Kidney tubule cell (primary cell): ENCODE measurements around the gene SYT8.
"Not testable (repeated sequence)": the region's sequence is repeated elsewhere in the genome, so short reads cannot be mapped to it uniquely, and the experiment has no call there.

Experiments
- DNase-seq: peaks from one replicate; pipeline ENCODE4 v3.0.0-alpha.2; 2018; ENCODE audit warnings: low spot score

The SYT8 gene, protein sequence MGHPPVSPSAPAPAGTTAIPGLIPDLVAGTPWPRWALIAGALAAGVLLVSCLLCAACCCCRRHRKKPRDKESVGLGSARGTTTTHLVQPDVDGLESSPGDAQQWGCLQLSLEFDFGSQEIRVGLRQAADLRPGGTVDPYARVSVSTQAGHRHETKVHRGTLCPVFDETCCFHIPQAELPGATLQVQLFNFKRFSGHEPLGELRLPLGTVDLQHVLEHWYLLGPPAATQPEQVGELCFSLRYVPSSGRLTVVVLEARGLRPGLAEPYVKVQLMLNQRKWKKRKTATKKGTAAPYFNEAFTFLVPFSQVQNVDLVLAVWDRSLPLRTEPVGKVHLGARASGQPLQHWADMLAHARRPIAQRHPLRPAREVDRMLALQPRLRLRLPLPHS

DNA sequence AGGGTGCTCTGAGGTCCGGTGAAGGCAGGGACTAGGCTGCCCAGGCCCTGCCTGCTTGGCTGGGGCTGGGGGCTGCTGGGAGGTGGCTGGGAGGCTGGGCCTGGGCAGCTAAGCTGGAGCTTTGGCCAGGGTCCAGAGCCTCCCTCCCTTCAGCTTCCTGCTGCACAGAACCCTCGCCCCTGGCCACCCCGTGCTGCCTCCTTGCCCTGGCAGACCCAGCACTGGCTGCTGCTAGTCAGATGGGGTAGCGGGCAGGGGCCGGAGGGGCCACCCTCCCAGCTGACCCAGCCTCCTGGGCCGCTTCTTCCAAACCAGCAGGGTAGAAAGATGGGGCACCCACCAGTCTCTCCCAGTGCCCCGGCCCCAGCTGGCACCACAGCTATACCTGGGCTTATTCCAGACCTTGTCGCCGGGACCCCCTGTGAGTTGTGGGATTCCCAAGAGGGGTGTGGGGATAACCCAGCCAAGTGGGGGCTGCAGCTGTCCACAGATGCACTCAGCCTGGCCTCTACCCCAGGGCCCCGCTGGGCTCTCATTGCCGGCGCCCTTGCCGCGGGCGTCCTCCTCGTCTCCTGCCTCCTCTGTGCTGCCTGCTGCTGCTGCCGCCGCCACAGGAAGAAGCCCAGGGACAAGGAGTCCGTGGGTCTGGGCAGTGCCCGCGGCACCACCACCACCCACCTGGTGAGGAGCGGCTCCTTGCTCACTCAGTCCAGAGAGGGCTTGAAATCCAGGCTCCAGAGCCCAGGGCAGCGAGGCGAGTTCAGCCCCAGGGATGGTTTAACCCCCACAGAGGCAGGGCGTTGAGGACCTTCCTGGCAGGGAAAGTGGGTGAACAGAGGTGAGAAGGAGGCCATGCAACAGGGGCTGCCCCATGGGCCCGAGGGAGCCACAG is at the start of gene SYT8:
Gene SYT8 (plus strand): TSS at position 212 of the 892 bp plus-strand sequence. CDS start 116 bp downstream, at position 328.
- no peak for DNase-seq

DNA sequence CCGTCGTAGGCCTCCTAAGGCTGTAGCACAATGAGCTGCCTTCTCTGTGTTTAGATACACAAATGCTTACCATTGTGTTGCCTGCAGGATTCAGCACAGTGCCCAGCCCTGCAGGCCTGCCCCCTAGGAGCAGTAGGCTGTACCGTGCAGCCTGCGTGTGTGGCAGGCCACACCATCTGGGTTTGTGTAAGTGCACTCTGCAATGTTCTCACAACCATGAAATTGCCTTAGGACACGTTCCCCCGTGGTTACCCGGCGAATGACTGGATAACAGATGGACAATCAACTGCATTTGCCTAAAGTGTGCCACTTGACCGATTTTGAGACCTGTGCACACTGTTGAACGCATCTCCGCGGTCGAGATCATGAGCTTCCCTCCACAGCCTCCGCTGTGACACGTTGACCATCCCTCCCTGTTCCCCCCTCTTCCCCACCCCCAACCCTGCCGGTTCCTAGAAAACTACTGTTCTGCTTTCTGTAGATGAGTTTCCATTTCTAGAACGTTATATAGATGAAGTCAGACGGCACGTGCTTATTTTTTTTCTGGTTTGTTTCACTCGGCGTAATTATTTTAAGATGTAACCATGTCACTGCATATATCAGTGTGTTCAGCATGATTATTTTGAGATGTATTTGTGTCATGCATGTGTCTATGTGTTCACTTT is 48.9 kb upstream of the SYT8 start:
- DNase-seq = no peak

DNA sequence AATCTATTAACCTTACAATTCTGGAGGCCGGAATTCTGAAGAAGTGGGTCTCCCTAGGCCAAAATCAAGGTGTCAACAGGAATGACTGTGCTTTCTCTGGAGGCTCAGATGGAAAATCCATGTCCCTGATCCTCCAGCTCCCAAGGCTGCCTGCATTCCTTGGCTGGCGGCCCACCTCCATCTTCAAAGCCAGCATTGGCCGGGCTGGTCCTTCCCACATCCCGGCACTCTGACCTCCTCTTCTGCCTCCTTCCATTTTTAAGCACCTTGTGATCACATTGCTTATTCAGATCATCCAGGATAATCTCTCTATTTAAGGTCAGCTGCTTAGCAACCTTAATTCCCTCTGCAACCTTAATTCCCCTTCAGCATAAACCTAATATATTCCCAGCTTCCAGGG is 48.3 kb upstream of the SYT8 start:
- DNase-seq = no peak

DNA sequence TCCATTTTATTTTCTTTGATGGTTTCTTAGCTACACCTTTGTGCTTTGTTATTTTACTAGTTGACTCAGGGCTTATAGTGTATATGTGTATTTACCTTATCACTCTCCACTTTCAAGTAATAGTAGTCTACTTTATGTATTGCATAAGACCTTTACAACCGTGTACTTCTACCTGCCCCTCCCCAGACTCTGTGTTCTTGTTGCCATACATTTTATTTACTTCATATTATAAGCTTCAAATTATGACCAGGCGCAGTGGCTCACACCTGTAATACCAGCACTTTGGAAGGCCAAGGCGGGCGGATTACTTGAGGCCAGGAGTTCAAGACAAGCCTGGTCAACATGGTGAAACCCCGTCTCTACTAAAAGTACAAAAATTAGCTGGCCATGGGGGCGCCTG is 42.9 kb upstream of the SYT8 start:
- no peak for DNase-seq

DNA sequence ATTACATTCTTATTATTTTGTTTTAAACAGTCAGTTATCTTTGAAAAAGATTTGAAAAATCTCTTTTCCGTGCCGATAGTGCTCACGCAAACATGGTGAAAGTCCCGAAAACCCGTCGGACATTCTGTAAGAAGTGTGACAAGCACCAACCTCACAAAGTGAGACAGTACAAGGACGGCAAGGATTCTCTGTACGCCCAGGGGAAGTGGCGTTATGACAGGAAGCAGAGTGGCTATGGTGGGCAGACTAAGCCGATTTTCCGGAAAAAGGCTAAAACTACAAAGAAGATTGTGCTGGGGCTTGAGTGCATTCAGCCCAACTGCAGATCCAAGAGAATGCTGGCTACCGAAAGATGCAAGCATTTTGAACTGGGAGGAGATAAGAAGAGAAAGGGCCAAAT is 42.3 kb upstream of the SYT8 start:
- no peak for DNase-seq

DNA sequence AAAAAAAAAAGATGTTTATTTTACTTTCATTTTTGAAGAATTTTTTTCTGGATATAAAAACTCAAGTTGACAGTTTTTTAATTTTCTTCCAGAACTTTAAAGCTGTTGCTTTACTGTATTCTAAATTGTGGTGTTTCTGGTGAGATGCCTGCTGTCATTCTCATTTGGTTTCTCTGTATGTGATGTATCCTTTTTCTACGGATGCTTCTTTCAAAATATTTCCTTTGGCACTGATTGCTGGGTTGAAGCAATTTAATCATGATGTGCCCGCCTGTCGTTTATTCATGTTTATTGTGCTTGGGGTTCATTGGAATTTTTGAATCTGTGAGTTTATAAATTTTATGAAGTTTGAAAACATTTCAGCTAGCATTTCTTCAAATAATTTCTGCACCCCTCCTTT is 41.7 kb upstream of the SYT8 start:
- DNase-seq = no peak

DNA sequence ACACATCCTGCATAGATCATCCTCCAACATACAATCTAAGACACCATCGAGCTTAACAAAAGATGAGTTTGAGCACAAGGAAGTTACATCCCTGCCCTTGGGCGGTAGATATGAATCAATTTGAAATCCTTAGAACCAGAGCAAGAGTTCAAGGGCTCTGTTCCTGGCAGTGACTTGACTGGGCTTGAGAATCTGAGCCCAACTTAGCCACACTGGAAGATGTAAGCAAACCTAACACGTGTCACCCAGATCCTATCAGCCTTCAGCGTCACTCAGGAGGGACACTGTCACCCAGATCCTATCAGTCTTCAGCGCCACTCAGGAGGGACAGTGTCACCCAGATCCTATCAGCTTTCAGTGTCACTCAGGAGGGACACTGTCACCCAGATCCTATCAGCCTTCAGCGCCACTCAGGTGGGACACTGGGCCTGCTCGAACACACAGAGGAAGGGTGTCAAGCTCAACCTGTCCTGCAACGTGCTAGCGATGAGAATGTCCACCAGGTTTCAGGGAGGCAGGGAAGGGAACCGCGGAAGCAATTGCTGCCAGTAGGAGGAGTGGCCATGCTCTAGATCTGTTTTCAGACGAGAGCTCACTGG is 38.3 kb upstream of the SYT8 start:
- DNase-seq = no peak

DNA sequence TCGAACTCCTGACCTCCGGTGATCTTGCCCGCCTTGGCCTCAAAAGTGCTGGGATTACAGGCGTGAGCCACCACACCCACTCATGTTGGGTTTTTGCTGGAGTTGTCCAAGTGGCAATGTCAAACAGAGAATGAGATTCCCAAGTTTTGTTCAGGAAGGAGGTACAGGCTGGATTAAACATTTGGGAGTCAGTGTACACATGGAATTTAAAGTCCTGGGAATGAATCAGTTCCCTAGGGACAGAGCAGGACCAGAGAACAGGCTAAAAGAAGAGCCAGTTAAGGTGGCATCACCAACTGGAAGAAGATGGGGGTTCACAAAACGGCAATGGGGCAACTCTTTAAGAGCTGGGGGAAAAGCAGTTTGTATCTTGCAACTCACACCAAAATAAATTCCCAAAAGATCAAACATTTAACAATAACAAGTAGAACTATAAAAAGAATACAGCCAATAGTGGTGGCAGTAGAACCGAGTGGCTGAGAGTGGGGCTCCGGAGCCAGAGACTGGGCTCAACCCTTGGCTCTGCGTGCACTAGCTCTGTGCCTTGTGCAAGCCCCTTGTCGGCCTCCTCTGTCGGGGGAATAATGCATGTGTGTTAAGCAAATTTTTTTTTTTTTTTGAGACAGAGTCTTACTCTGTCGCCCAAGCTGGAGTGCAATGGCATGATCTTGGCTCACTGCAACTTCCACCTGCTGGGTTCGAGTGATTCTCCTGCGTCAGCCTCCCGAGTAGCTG is 37.2 kb upstream of the SYT8 start:
- DNase-seq = no peak

DNA sequence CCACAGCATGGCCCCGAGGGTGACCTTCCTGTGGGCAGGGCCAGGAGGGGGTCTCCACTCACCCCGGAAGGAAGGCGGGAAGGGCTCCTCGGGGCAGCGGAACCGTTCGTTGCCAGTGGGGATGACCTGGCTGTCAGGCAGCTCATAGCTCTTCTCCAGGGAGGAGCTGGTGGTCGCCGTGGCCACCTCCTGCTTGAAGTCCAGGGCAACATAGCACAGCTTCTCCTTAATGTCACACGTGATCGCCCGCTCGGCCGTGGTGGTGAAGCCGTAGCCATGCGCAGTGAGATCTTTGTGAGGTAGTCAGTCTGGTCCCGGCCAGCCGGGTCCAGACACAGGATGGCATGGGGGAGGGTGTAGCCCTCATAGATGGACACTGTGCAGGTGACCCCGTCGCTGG is 31.5 kb upstream of the SYT8 start:
- no peak for DNase-seq

DNA sequence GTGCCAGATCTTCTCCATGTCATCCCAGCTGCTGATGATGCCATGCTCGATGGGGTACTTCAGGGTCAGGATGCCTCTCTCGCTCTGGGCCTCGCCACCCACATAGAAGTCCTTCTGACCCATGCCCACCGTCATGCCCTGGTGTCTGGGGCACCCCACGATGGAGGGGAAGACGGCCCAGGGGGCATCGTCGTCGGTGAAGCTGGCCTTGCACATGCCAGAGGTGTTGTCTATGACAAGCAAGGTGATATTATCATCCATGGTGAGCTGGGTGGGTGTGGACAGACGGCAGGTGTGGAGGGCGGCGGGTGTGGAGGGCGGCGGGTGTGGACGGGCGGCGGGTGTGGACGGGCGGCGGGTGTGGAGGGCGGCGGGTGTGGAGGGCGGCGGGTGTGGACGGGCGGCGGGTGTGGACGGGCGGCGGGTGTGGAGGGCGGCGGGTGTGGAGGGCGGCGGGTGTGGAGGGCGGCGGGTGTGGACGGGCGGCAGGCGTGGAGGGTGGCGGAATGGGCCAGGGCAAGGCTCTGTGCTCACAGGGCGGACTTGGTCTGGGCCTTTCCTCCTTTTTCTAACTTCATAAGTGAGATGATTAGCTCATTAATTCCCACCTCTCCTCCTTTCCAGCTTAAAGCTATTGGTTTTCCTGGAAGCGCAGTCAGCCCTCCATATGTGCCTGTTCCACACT is 30.8 kb upstream of the SYT8 start:
- not testable (repeated sequence) for DNase-seq

DNA sequence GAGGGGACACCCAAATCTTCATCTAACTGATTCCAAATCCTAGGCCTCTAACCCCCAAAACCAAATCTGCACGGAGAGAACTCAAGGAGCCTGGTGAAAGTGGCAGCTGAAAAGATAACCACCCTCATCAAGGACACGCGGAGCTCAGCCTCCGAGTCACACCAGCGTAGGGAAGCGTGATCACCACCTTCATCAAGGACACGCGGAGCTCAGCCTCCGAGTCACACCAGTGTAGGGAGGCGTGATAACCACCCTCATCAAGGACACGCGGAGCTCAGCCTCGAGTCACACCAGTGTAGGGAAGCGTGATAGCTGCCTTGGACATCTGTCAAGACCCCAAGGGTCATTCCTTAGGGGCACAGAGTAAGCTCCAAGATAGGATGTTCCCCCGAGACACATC is 29.3 kb upstream of the SYT8 start:
- DNase-seq = no peak

DNA sequence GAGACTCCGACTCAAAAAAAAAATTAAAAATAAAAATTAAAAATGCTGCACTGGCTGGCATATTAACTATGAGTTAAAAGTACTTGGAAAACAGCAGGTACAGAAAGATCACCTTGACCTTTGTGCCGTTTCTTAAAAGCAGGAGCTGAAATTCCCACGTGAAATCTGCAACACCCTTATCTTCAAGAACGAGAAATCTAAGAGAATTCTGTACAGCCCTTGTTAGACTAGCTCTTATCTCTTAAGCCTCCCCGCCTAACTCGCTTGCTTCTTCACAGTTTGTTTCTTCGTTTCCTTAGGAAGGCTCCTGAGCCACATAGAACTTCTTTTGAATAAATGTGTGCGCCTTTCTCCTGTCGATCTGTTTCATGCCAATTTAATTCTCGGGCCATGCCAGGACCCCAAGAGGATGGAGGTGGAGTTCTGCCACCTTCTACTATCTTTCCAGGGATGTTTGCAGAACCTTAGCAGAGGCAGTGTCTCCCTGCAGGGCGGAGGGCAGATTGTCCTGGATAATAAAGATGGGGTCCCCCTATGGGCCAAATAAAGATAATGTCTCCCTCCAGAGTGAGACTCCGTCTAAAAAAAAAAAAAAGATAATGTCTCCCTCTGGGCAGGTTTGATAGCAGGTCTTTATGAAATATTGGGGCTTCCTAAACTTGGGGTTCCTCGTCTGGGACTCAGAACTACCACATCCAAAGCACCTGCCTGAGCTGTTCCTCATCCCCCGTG is 27.4 kb upstream of the SYT8 start:
- DNase-seq = no peak

DNA sequence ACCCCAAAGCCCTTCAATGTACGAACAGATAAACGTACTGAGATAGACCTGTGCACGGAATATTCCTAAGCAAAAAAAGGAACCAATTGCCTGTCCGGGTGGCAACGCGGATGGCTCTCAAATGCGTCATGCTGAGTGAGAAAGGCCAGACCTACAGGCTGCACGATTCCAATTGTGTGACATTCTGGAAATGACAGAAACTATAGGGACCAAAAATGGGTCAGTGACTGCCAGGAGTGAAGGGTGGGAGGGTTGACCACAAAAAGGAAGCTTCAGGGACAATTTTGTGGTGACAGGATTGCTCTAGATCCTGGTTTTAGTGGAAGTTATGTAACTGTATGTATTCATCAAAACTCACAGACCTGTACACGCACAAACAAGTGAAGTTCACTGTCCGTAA is 24.0 kb upstream of the SYT8 start:
- no peak for DNase-seq

DNA sequence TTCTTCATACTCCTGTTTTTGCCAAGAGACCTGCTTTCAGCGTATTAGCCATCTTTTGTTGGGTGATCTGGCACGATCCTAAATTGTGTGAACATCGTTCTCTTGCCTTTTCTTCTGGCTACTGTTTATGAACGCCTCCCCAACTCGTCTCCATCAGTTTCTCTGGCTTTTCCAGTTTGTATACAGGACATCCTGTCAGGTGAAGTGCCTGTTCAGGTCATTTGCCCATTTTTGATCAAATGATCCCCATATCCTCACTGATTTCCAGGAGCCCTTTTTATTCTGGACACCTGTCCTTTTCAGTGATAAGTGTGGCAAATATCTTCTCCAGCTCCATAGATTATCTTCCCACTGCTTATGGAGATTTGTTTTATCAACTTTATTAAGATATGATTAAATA is 22.5 kb upstream of the SYT8 start:
- DNase-seq = no peak

DNA sequence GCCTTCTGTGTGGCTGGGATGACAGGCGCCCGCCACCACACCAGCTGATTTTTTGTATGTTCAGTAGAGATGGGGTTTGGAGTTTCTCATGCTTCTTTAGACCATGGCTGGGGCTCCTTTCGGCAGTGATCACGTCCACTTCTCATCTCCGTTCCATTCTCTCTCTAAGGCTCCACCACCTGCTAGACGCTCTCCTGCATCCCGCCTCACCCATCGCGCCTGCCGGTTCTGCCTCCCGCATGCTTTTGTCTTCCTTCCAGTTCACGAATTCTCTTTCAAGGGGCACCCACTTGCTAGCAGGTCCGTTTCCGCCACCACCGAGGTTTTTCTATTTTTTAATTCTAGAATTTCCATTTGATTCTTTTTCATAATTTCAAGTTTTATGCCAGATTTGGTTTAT is 22.0 kb upstream of the SYT8 start:
- no peak for DNase-seq

DNA sequence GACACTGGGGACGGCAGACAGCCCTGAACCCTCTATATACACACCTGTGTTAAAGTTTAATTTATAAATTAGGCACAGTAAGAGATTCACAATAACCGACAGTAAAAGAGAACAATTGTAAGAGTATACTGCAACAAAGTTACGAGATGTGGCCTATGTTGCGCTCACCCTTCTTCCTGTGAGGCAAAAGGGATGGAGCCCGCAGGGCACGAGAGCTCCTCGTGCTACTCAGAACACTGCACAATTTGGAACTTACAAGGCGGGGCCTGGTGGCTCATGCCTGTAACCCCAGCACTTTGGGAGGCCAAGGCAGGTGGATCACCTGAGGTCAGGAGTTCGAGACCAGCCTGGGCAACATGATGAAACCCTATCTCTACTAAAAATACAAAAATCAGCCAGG is 21.4 kb upstream of the SYT8 start:
- not testable (repeated sequence) for DNase-seq

DNA sequence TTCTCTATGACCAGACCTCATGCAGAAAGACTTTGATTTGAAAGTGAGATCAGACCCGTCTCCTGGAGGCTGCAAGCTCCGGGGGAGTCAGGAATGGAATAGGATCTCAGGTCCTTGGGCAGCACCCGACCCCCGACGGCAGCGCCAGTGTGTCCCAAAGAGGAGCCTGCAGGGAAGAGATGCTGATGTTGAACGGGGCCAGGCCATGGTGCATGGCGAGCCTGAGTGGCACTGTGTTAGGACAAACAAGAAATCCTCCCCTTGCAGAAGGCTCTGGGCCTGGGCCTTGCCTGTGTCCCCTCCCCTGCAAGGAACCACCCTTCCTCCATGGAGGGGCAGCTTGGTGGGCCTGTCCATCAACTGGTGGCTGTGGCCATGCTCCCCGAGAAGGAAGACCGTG is 20.1 kb upstream of the SYT8 start:
- DNase-seq = no peak

DNA sequence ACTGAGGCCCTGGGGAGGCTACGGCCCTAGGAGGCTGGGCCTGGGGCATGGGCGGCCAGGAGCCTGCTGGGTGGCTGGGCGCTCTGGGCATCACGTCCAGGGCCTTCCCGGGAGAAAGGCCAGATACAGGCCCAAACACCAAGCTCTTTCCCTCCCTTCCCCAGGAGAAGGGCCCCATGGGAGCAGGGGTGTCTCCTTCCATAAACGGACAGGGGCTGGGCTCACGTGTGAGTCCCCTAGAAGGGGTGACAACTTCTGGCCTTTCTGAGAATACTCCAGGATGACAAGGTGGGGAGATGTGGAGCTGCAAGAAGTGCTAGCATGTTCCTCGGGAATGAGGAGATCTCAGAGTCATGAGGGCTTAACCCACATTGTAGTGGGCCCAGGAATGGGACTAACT is 19.5 kb upstream of the SYT8 start:
- DNase-seq = no peak

DNA sequence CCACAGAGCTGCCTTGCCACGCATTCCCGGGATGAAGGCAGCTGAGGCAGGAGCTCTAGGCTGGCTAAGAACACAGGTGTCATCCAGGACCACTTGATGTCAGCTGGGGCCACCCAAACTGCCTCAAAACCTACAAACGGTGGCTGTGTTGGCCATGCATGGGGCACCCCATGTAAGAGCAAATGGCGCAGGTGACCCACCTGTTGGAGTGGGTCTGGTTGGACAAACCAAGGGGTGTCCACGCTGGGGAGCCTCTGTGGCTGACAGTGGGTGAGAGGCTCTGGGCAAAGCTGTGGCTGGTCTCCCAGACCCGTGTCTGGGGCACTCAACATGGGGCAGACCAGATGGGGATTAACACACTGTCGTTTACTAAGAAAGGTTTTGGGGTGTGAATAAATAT is 19.0 kb upstream of the SYT8 start:
- no peak for DNase-seq

DNA sequence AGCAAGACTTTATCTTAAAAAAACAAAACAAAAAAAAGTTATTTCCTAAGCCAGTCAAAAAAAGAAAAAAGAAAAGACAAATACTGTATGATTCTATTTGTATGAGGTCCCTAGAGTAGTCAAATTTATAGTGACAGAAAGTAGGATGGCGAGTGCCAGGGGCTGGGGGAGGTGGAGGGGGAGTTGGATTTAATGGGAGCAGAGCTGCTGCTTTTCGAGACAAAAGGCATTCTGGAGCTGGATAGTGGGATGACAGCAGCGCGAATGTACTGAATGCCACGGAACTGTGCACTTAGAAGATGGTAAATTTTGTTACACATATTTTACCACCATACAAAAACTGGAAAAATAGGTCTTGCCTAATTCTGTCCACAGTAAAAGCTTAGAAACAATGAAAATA is 17.8 kb upstream of the SYT8 start:
- DNase-seq = no peak
